Transverse colon (tissue), 4 donors: ENCODE results near the gene CPEB4. TPM values are rescaled to one million over a fixed set of nuclear protein-coding genes. Genes with fewer than 3 reads are reported as not detected.

Experiments used
- DNase-seq: peaks from one replicate; pipeline ENCODE4 v3.0.0-alpha.2; 2019
- H3K27ac ChIP-seq, 4 donors: fragments of 200-600 bp; sonication (generic); 2 replicates each; pipeline ENCODE4 v1.5.1; 2016 to 2018; ENCODE audit warnings: inconsistent platforms in 4 of 4
- H3K27me3 ChIP-seq: fragments of 200-600 bp; sonication (generic); 2 replicates; pipeline ENCODE4 v1.5.1; 2017; ENCODE audit warnings: inconsistent platforms
- H3K36me3 ChIP-seq, 4 donors: fragments of 200-600 bp; sonication (generic); 2 replicates each; pipeline ENCODE4 v1.5.1; 2017 to 2019; ENCODE audit warnings: inconsistent platforms in 4 of 4
- H3K4me1 ChIP-seq, 4 donors: fragments of 200-600 bp; sonication (generic); 2 replicates each; pipeline ENCODE4 v1.5.1; 2017 to 2020; ENCODE audit warnings: inconsistent platforms in 4 of 4
- H3K4me3 ChIP-seq, 4 donors: fragments of 200-600 bp; sonication (generic); 1 replicate in 1 of 4; 2 replicates in 3 of 4; pipeline versions ENCODE4 v1.5.1 to v1.6.1; 2017 to 2019; ENCODE audit warnings: inconsistent platforms in 4 of 4
- H3K9me3 ChIP-seq, 2 donors: fragments of 200-600 bp; sonication (generic); 2 replicates each; pipeline ENCODE4 v1.5.1; 2017 to 2019; ENCODE audit warnings: inconsistent platforms in 2 of 2
- CTCF ChIP-seq, 5 experiments: fragments of 200-600 bp in 3 of 5; fragments of 450-650 bp in 2 of 5; sonication (generic) in 3 of 5; IDR thresholded peaks; 1 replicate in 2 of 5; 2 replicates in 3 of 5; pipeline ENCODE4 v1.5.1; 2016 to 2017; ENCODE audit warnings: antibody characterized with exemption in 5 of 5, inconsistent platforms in 3 of 5, mild to moderate bottlenecking in 2 of 5, moderate library complexity in 1 of 5
- EP300 ChIP-seq: sonication (generic); formaldehyde crosslinking; IDR thresholded peaks from one replicate; pipeline ENCODE4 v1.6.1; 2017; ENCODE audit warnings: antibody characterized with exemption, low read depth
- POLR2A ChIP-seq: fragments of 450-650 bp; IDR thresholded peaks from one replicate; pipeline ENCODE4 v1.6.1; 2016; ENCODE audit warnings: antibody characterized with exemption, mild to moderate bottlenecking, moderate library complexity
- POLR2AphosphoS5 ChIP-seq, 3 donors: sonication (generic); formaldehyde crosslinking; IDR thresholded peaks; one replicate each; pipeline ENCODE4 v1.6.1; 2016; ENCODE audit warnings: antibody characterized with exemption in 3 of 3
- WGBS, 2 donors: methylation state at CpG; one replicate each; pipeline ENCODE4 v1.1.5; 2018; ENCODE audit warnings: low coverage in 1 of 2; 5-methylcytosine and 5-hydroxymethylcytosine counted together
- in situ Hi-C, 4 donors: fragments of 200-750 bp; cut with MboI; loops; one replicate each; pipeline versions ENCODE4 v1.15.0 to v1.15.1; 2017; ENCODE audit warnings: low sequenced_read_pairs in 3 of 4, low pct_ligation_motif_present in 1 of 4, low pct_unique_long_range_greater_than_20kb in 1 of 4
- intact Hi-C: fragments of 100-400 bp; cut with DNase I; formaldehyde crosslinking; loops from one replicate; pipeline ENCODE4 v1.15.1; 2023; ENCODE audit warnings: low total_unique reads
- total RNA-seq, 4 donors: library from RNA; depleted of rRNA; stranded (reverse); fragments of >200 nt; gene quantifications; one replicate each; pipeline ENCODE4 v1.1.0, GENCODE V29; 2016

The CPEB4 gene
- total RNA-seq, 4 donors from 2014 or later = 23.6 to 67.7 (median 36.5) TPM

GRCh38 chr5:173850659-173851058 lies 37.5 kb upstream of the CPEB4 start:
- in situ Hi-C loops (no loop called here), intact Hi-C loops (no loop called here)
- 36 to 82% methylated on average over 3 to 6 of the region's 6 CpGs for WGBS, 2 donors
- Histone ChIP-seq H3K4me1 (no peaks in the 10 kb centered on the region), H3K27ac (no peak overlapping the region), H3K27me3 (no peaks in the 10 kb centered on the region), H3K9me3 (peaks cover 0 to 6% of the 10 kb centered on the region in 2 donors), H3K36me3 (no peaks in the 10 kb centered on the region), H3K4me3 (no peak overlapping the region)
- DNase-seq = no peak
- TF ChIP-seq POLR2AphosphoS5 (IDR thresholded peaks at IDR 0.05) (no peak), POLR2A (no peak), CTCF (IDR thresholded peaks at IDR 0.05) (no peak), EP300 (no peak)

- Histone ChIP-seq H3K27me3 (no peaks in the 10 kb centered on the region), H3K9me3 (peaks cover 0 to 6% of the 10 kb centered on the region in 2 donors), H3K4me3 (no peak overlapping the region), H3K27ac (no peak overlapping the region), H3K36me3 (no peaks in the 10 kb centered on the region), H3K4me1 (no peaks in the 10 kb centered on the region)
- in situ Hi-C loops = no loop called here
- WGBS, 2 donors = 39 to 50% methylated on average over 5 to 10 of the region's 10 CpGs
- intact Hi-C loops = no loop called here
- TF ChIP-seq POLR2A (no peak), POLR2AphosphoS5 (IDR thresholded peaks at IDR 0.05) (no peak), EP300 (no peak), CTCF (IDR thresholded peaks at IDR 0.05) (no peak)
- no peak for DNase-seq
These were observed 36.4 kb upstream of the CPEB4 start for GRCh38 chr5:173851595-173852243.

- Histone ChIP-seq H3K36me3 (no peaks in the 10 kb centered on the region), H3K4me1 (peaks cover 0 to under 1% (median under 1%) of the 10 kb centered on the region in 4 donors), H3K9me3 (peaks cover 0 to 6% of the 10 kb centered on the region in 2 donors), H3K27ac (no peak overlapping the region), H3K4me3 (no peak overlapping the region), H3K27me3 (no peaks in the 10 kb centered on the region)
- WGBS, 2 donors = 85 to 90% methylated on average over 2 to 7 of the region's 7 CpGs
- DNase-seq = no peak
- TF ChIP-seq CTCF (IDR thresholded peaks at IDR 0.05) (no peak), EP300 (no peak), POLR2A (no peak), POLR2AphosphoS5 (IDR thresholded peaks at IDR 0.05) (no peak)
- in situ Hi-C loops = no loop called here
- intact Hi-C loops = no loop called here
These were observed 35.3 kb upstream of the CPEB4 start for GRCh38 chr5:173852790-173853359.

GRCh38 chr5:173853370-173854131 lies 34.6 kb upstream of the CPEB4 start:
- no peak for DNase-seq
- in situ Hi-C loops = no loop called here
- no peak overlapping the region for H3K27ac ChIP-seq
- WGBS, 2 donors = 80% methylated on average over 8 to 11 of the region's 11 CpGs
- peaks cover 0 to 6% of the 10 kb centered on the region in 2 donors for H3K9me3 ChIP-seq
- no peaks in the 10 kb centered on the region for H3K27me3 ChIP-seq
- H3K4me1 ChIP-seq = peaks cover 0 to 8% (median 6%) of the 10 kb centered on the region in 4 donors
- intact Hi-C loops = no loop called here
- TF ChIP-seq EP300 (no peak), CTCF (IDR thresholded peaks at IDR 0.05) (no peak), POLR2A (no peak), POLR2AphosphoS5 (IDR thresholded peaks at IDR 0.05) (no peak)
- no peaks in the 10 kb centered on the region for H3K36me3 ChIP-seq
- H3K4me3 ChIP-seq = no peak overlapping the region
